Measurements from ENCODE around the gene CSTPP1.
A peak's percentile ranks its signal among the peaks of the same experiment; 100 is the strongest.

The CSTPP1 gene

DNA sequence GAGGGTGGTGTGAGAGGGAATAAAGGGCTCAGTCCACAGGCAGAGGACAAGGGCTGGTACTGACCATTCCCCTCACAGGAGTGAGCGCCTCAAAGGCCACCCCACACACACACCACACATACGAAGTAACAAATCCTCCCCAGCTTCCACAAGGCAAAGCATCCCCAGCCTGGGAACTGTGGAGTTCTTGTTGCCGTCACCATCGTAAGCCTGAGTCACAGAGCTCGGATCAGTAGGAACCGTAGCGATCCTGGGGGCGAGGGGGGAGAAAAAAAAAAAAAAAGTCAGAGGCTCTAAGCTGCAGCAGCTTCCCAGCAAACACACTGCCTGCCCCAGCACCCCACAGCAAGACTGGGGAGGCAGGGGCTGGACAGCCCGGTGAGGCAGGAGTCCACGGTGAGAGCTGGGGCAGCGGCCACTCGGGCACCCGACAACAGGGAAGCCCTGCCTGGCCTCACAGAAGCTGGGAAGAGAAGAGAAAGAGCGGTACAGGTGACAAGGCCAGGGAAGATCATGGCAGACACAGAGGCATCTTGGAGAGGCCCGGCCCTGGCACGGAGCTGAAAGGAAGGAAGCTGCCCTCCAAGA is 228.8 kb downstream of the CSTPP1 start:
- DNase-seq, result no peak

DNA sequence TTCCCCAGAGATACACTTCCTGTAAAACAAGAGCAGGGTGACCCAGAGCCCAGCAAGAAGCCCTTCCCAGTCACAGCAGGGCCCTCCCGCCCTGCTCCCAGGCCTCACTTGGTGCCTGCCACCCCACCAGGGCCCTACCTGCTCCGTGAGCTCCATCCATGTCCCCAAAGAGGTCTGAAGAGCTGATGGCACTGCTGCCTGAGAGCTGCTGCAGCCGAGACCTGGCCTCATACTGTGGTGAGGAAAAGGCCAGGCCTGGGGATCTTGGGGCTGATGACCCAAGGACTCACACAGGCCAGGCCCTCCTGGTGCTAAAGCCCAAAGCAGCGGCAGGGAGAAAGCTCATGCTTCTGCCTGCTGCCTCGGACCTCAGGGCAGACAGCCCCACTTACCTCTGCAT is 229.8 kb downstream of the CSTPP1 start:
- no peak for DNase-seq

DNA sequence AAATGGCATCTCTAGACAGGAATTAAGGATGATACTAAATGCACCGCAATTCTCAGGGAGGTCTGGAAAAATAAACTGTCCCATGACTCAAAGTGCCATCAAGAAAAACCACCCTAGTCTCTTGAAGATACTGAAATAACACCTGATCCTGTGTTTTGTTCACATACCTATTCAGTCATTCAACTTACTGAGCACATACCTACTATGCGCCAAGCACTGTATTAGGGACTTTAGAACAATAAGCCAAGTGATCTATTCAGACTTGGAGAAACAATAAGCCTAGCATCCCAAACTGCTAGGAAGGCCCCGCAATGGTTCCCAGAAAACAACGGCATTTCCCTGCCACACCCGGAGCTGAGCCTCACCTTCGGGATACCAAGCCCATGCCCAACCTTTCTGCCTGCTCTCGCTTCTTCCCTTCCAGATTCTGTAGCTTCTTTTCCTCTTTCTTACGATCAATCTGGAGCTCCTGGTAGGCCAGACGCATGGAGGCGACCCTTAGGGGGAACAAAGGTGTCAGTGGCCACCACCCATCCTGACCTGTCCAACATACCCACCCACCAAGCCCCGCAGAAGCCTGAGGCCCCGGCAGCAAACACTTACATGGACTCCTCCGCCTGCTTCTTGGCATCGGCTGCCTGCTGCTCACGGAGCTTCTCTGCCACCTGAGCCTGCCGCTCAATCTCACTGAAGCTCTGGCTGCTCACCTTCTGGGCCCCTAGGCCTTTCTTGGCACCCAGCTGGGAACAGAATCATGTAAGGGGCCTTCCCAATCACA is 234.7 kb downstream of the CSTPP1 start:
- DNase-seq, result no peak

DNA sequence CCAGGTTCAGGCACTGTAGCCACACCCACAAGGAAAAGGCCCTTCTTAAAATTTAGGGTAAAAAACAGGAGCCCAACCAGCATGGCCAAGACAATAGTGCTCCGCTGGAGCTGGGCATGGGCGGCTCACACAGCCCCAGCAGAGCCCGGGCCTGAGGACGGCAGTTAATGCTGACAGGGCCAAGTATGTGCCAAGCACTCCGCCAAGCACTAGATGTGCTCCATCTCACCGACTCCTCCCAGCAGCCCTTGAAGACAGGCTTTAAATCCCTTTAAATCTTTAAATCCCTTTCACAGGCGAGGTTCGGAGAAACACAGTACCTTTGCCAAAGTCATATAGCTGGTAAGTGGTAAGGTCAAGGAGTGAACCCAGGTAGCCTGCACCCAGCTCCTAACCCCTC is 235.3 kb downstream of the CSTPP1 start:
- DNase-seq, result no peak

DNA sequence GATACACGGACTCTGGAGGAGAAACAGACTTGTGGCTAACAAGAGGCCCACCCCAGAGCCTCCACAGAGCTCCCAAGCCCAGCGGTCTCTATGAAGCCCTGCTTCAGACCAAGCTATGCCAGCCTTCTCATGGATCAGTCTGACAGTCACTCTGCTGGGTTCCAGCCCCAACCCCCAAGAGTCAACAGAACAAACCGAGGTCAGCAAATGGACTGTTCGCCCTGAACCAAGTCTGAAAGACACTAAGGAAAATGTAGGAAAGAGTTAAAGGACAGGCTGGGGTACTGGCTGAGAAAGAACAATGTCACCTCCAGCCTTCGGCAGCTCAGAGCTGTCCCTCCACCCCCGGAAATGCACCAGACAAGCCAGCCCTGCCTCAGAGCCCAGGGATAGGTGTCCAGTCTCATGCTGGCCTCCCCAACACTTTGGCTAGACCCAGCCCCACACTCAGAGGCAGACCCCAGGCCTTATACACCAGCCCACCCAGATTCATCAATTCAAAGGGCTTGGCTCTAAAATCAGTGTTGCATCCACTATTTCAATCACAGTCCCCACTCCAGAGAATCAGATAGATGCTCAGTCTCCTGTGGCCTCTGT is 236.3 kb downstream of the CSTPP1 start:
- no peak for DNase-seq

DNA sequence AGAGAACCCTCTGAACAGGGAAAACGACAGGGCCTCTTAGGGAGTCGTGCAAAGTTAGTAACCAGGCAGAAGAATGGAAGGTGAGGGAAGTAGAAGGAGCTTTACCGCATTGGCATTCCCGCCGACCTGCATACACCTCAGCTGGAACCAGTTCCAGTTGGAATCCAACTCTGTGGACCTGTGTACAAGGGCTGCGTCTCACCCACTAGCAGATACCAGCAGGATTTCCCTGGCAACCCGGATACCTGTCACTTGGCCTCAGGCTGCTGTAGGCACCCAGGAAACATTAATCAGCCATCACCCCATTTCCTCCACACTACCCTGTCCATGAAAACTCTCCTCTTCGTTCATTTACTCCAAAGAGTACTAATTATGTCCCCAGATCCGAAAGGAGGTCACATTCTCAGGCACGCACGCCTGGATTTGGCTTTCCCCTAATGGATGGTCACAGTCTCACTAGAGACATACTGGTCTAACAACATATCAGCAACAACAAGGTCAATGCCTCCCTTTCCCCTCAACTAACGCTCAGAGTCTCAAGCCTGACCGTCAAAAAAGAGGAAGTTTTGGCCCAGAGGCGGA is 239.3 kb downstream of the CSTPP1 start:
- DNase-seq, result no peak

DNA sequence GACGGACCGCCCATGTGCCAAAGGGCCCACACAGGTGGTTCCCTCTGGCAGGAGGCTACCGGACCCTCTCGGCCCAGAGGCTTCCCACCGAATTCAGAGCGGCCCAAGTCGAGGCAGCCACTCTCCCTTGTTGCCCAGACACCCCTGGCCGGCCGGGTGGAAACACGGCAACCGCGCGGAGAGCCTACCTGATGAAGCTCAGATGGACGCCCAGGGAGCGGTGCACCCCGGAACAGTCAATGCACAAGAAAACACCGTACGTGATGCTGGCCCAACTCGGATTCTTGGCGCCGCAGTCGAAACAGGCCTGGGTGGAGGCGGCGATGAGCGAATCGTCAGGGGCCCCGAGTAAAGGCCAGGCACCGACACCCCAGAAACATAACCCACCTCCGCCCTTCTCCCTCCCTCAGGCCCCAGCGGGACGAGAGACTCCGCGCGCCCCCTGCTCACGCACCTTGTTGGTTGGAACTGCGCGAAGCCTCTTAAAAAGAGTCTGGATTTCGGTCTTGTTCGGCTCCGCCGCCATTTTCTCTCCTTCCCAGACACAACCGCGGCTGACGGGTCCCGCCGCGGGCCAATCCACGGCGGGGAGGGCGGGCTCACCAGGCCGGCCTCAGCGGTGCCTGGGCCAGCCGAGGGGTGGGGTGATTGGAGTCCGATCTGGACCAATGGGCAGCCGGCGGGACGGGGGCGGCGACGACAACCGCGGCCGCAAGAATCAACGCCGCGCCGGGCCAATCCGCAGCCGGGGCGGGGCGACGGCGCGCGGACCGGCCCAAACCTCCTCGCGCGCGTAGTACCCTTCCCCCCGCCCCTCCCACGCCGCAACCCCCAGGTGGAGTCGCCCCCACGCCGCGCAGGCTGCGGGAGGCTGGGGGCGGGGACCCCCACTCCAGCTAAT is 240.0 kb downstream of the CSTPP1 start, which contains the start of gene ARFGAP2:
Gene ARFGAP2 (minus strand): TSS at position 552 of the 901 bp plus-strand sequence. CDS start 26 bp downstream, at position 526.
- peak; percentile 98 to 99 for DNase-seq

DNA sequence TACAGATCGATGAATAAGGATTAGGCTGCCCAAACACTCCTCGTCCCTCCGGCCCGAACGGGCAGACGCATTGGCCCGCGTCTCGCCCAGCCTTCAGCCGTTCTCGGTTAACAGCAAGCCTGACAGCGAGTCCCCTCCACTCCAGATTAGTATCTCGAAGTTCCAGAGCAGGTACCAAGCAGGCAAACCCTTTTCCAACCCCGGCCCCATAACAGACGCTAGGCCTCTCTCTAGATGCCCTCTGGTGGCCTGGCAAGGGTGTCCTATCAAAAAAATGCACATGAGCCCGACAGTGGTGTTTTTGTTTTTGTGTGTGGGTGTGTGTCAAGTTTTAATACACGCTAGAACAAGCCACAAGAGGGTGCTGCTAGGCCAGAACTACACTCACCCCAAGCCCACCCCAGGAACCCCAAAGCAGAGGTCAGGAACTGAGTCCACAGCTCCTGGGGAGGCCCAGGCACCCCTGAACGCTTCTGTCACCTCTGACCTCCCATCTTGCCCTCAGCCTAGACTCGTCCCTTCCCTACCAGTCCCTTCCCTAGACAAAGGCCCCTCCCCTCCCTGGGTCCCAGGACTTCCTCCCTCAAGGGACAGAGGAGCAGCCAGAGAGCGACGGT is 240.8 kb downstream of the CSTPP1 start:
- DNase-seq, result peak; percentile 48 to 77

DNA sequence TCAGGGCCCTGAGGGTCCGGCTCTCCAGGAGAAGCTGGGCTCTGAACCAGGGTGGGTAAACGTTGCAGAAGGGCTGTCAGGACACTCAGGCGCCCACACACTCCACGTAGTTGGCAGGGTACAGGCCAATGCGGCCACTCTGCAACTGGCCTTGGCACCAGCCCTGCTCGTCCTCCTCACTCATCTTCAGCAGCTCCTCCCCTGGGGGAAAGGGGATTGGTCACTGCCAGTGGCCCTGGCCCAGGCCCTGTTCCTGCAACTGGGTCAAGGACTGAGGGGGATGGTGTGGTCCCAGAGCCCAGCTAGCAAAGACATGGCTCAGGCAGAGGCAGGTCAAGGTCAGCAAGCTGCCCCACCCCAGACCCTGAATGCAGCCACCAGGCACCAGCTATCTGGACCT is 241.3 kb downstream of the CSTPP1 start:
- no peak for DNase-seq

DNA sequence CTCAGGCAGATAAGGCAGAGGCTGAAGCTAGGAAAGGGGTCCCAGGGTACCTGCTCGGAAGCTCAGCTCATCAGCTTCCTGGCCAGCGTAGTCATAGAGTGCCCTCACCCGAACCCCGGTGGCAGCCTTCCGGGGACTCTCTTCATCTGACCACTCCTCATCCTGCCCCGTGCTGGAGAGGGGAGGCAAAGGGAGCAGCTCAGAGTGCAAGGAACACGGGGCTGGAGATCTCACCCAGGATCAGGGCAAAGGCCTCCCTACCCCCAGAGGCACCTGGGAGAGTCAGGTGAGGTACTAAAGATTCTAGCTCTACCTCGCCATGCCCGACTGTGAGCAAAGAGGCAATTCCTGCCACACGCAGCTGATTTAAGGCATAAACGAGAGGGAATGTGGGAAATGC is 241.8 kb downstream of the CSTPP1 start:
- DNase-seq, result no peak

DNA sequence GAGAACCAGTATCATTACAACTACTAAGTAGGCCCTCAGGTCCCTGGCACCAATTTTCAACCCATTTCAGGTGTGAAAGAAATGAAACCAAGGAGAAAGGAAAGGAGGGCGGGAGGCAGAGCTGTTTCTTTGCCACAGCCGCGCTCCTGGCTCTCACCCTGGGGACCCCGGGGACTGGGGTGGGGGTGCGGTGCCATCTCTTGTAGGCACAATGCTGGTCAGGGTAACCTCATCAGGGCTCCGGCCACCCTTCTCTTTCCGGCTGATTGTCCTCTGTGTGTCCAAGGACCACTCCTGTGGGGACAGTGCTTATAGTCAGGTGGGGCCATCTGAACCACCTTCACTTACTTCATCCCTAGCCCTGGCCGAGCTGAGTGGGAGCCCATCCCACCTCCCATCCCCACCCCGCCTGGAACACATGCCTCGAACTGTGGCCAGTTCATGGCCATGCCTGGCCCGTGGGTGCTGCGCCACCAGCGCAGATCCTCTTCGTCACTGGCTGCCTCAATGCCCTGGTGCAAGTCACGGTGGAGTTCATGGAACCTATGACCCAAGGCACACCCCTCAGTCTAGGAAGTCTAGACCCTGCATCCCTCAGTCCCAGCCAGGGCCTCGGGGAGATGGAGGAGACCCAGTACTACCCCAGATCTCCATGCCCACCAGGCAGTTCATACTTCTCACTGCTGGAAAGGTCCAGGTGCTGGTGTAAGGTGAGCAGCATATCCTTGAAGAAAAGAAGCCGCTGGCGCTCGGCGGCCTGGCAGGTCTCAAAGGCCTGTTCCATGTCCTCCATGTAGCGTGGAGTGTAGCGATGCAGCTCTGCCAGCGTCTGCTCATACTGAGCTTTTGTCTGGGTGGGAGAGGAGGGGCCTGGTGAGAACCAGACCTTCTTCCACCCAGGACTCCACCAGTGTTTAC is 242.4 kb downstream of the CSTPP1 start:
- no peak for DNase-seq

DNA sequence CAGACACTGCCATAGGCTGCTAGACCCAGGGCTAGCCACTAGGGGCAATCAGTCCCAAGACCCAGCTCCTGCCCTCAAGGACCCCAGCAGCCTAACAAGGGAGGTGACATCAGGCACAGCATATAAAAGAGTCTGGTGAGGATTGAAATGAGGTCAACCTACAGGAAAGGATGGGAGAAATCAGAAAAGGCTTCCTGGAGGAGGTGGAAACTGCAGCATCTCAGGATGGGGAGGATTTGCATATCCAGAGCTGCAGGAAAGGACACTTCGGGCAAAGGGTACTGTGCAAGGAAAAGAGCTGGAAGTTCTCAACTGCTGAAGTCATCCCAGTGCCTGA is 243.1 kb downstream of the CSTPP1 start:
- DNase-seq, result peak; percentile 23 to 25

DNA sequence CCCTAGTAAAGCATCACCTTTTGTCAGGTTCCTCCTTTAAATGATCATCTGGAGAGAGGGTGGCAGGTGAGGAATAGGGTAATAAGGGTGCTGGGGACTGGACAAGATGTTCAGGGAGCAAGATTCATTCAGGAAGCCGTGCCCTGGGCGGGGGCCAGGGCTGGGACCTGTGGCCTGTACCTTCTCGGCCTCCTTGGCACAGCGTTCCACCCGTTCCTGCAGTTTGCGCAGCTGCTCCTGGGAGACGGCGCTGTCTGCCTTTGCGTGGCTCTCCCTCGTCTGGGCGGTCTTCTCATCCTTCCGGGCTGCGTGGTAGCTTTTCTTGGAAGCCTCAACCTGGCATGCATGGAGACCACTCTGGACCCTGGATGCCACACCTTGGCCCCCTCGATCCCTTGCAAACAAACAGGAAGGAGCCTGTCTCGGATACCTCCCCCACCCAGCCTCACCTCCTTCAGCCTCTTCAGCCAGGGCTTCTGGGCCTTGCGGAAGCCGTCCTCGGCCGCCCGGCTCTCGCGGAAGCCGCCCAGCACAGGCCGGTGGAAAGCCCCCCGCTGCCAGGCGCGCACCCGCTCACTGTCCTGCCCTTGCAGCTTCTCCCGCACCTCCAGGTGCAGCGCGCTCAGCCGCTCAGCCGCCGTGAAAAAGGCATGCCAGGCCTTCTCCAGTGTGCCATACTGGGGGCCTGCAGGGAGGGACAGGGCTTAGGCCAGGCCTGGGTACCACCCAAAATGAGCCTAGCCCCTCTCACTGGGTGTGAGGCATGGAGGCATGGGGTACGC is 243.6 kb downstream of the CSTPP1 start:
- no peak for DNase-seq

DNA sequence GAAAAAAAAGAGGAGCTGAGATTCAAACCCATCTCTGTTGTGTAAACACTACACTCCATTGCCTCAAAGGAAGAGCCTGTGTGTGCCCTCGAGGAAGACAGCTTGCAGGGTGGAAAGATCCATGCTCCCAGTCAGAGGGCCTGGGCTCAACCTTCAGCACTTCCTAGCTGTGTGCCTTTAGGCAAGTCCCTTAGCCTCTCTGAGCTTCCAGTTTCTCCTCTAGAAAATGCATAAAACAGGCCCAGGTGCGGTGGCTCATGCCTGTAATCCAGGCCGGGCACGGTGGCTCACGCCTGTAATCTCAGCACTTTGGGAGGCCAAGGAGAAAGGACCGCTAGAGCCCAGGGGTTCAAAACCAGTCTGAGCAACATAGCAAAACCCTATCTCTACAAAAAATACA is 244.7 kb downstream of the CSTPP1 start:
- no peak for DNase-seq

DNA sequence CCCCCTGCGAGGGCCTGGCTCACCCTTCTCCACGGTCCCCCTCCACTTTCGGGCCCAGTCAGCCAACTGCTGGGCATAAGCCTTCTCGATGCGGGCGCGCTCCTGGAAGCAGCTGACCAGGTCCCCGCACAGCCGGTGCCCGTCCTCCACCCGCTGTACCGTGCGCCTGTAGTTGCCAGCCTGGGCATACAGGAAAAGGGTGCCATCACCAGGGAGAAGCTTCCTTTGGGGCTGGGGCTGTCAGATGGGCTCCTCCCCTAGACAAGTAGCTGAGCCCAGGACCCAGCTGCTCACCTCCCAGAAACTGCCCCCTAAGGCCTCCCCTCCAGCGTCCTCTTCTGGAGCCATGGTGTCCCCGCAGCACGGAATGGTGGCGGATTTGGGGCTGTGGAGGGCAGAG is 245.8 kb downstream of the CSTPP1 start:
- no peak for DNase-seq

DNA sequence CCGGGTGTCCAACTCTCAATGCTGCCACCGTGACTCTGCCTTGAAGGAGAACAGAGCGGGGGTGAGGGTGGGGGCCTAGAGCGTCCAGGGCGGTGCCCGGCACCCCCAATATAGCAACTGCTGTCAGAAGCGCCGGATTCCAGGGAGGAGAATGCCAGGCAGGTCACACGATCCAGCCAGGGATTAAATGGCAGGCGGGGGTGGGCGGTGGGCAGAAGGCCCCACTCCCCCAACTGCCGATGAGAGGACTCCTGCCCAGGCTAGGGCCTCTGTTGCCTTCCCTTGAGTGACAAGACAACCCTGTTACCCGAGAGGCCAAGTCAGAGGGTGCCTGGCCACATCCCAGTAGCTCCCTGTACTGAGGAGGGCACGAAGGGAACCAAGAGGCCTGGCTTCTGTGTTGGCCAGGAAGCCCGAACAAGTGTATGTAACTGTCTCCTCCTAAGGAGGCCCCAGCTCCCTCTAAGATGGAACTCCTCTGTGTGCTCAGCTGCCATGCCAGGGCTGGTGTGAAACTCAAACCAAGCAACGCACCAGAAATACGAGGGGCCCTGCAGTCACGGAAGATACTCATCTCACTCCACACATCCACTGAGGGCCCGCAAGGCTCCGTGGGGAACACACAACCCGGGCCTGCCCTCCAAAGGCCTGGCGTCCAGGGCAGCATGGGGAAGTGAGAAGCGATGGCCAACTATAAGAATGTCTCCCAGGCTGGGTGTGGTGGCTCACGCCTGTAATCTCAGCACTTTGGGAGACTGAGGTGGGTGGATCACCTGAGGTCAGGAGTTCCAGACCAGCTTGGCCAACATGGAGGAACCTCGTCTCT is 246.7 kb downstream of the CSTPP1 start:
- DNase-seq, result no peak

DNA sequence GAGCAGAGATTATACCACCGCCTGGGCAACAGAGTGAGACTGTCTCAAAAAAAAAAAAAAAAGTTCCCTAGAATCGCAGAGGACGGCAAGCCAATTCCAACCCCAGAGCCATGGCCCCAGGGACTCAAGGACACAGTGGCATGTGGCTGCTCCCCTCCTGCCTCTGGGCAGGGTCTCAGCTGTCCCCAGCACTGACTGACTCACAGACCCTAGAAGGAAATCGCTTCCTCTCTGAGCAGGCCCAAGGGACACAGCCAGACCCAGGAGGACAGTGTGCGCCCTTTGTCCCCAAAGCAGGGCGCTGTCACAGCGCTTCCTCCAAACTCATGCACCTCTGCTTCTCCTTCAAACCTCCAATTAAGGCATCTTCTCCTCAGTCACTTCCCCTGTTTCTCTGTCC is 247.4 kb downstream of the CSTPP1 start:
- no peak for DNase-seq

DNA sequence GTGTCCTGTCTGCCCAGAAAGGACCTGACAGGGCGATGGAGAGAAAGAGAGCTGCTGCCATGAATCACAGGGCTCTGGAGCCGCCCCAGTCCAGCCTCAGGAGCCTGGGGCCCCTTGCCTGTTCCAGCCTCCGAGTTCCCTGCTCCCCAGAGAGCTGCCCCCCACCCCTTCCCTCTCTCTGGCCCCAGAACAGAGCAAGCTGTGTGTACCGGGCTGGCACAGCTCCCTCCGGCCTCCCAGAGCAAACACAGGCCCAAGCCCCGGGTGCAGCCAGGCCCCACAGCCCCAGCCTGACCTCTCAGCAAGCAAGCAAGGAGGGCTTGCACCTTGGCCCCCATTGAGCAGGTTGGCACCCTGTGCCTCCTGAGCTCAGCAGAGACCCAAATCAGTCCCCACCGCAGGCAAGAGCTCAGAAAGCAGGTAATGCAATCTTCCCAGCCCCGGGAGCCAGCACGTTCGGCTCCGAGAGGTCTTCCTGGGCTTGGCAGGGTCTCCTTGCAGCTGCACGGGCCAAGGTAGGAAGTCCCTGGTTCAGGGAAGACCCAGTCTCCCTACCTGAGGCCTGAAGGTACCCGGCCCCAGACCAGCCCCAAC is 248.2 kb downstream of the CSTPP1 start:
- no peak for DNase-seq

Data from NCI-H2081 (cell line).